Measurements from ENCODE around the gene SLC12A6.

SLC12A6 gene

DNA sequence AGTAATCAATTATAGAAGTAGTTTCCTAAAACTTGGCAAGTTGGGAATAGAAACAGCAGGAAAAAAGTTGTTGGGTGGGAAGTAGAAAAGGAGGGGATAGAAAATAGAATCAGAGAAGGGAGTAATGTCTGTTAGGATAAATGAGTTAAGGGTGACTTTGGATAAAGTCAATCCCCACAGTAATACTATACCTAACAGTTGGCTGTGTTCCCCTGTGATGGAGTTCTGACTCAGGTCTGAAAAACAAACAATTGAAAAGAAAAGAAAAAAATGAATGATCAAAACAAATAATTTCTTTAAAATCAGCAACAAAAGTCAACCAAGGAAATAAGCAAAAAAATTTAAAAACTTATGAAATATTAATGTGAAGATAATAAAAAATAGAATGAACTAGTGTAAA is 62.4 kb downstream of the SLC12A6 start:
- TF ChIP-seq POLR2AphosphoS5 (IDR thresholded peaks at IDR 0.05; ENCODE audit: borderline replicate concordance, low read depth, low read length) (no peak), EZH2 (IDR thresholded peaks at IDR 0.05) (no peak), FOXP2 (optimal IDR thresholded peaks at IDR 0.05; ENCODE audit: control extremely low read depth, extremely low read length, insufficient read depth) (no peak)
- Histone ChIP-seq H3K27ac (no peak overlapping the region), H3K4me3 (no peak overlapping the region), H3K36me3 (ENCODE audit: insufficient read depth, low read length) (no peaks in the 10 kb centered on the region), H3K9me3 (ENCODE audit: low read depth, low read length) (no peaks in the 10 kb centered on the region), H3K9ac (ENCODE audit: insufficient read length) (no peak overlapping the region)
- no peak for DNase-seq (ENCODE audit: low read depth, low spot score)

DNA sequence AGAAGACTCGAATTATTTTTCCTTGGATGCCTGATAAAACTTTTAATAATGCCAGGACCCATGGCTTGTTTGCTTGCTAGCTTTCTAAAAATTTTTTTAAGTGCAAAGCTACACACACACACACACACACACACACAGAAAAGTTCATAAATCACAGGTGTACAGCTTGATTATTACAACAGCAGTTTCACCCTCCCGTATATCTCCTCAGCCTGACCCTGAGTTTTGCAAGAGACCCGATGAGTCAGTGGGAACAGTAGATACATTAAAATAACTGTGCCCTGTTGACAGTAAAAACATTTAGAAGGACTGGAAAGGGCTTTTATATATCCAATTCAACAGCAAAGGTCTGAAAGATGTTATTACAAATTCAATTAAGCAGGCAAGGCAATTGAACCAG is 66.1 kb downstream of the SLC12A6 start:
- DNase-seq (ENCODE audit: low read depth, low spot score), result no peak
- Histone ChIP-seq H3K9ac (ENCODE audit: insufficient read length) (no peak overlapping the region), H3K4me3 (no peak overlapping the region), H3K9me3 (ENCODE audit: low read depth, low read length) (no peaks in the 10 kb centered on the region), H3K27ac (no peak overlapping the region), H3K36me3 (ENCODE audit: insufficient read depth, low read length) (no peaks in the 10 kb centered on the region)
- TF ChIP-seq FOXP2 (optimal IDR thresholded peaks at IDR 0.05; ENCODE audit: control extremely low read depth, extremely low read length, insufficient read depth) (no peak), POLR2AphosphoS5 (IDR thresholded peaks at IDR 0.05; ENCODE audit: borderline replicate concordance, low read depth, low read length) (no peak), EZH2 (IDR thresholded peaks at IDR 0.05) (no peak)

DNA sequence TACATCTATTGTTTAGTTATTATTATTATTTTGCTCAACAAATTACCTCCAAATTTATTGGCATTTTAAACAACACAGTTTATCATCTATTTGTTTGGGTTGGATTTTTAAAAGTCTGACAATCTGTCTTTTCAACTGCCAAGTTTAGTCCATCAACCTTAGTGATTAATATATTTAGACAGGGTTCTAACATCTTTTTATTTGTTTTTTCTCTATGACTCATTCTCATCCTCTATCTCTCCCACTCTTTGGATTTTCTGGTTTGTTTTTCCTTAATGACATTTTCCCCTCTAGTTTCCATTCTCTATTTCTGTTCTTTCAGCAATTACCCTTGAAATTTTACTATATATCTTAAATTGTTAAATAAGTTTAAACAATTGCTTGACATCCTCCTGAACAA is 70.8 kb downstream of the SLC12A6 start:
- H3K9me3 ChIP-seq (ENCODE audit: low read depth, low read length), result no peaks in the 10 kb centered on the region
- no peak overlapping the region for H3K9ac ChIP-seq (ENCODE audit: insufficient read length)
- no peak for TF ChIP-seq POLR2AphosphoS5 (IDR thresholded peaks at IDR 0.05; ENCODE audit: borderline replicate concordance, low read depth, low read length)
- TF ChIP-seq FOXP2 (optimal IDR thresholded peaks at IDR 0.05; ENCODE audit: control extremely low read depth, extremely low read length, insufficient read depth), result no peak
- no peak for TF ChIP-seq EZH2 (IDR thresholded peaks at IDR 0.05)
- H3K4me3 ChIP-seq, result no peak overlapping the region
- no peaks in the 10 kb centered on the region for H3K36me3 ChIP-seq (ENCODE audit: insufficient read depth, low read length)
- DNase-seq (ENCODE audit: low read depth, low spot score), result no peak
- H3K27ac ChIP-seq, result no peak overlapping the region

DNA sequence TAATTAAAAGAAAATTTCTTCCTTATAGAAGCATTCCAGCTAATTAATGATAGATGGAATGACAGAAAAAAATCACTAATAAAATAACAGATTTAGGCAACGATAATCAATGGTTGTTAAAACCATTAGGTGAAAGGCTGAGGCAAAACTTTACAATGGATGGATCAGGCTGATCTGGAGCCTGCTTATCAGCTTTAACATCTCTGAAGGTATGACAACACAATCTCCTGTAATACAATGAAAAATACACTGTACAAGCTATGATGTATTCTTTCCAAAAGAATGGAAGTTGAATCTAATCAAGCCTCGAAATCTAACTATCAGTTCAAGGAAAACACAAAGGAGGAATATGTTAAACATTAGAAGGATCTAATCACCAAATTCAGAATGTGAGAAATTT is 73.5 kb downstream of the SLC12A6 start:
- H3K36me3 ChIP-seq (ENCODE audit: insufficient read depth, low read length), result no peaks in the 10 kb centered on the region
- no peak for TF ChIP-seq EZH2 (IDR thresholded peaks at IDR 0.05)
- H3K4me3 ChIP-seq, result no peak overlapping the region
- no peak for DNase-seq (ENCODE audit: low read depth, low spot score)
- no peak overlapping the region for H3K9ac ChIP-seq (ENCODE audit: insufficient read length)
- H3K27ac ChIP-seq, result no peak overlapping the region
- H3K9me3 ChIP-seq (ENCODE audit: low read depth, low read length), result no peaks in the 10 kb centered on the region

DNA sequence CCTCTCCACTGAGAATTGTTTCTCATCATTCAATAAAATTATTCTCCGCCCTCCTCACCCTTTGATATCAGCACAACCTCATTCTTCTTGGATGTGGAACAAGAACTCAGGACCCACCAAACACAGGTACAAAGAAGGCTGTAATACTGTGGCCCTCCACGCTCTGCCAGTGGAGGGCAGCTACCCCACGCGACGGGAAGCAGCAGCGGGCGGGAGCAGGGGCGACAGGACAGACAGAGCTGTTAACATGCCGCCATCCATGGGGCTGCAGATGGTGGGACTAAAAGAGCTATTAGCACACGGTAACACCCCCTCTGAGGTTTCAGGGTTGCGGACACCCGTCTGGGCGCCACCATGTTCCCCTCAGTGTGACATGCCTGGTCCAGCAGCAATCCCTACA is 75.2 kb downstream of the SLC12A6 start:
- no peak for DNase-seq (ENCODE audit: low read depth, low spot score)
- H3K9ac ChIP-seq (ENCODE audit: insufficient read length), result no peak overlapping the region
- TF ChIP-seq FOXP2 (optimal IDR thresholded peaks at IDR 0.05; ENCODE audit: control extremely low read depth, extremely low read length, insufficient read depth), result no peak
- TF ChIP-seq EZH2 (IDR thresholded peaks at IDR 0.05), result no peak
- no peak for TF ChIP-seq POLR2AphosphoS5 (IDR thresholded peaks at IDR 0.05; ENCODE audit: borderline replicate concordance, low read depth, low read length)
- no peaks in the 10 kb centered on the region for H3K9me3 ChIP-seq (ENCODE audit: low read depth, low read length)
- no peak overlapping the region for H3K27ac ChIP-seq
- no peak overlapping the region for H3K4me3 ChIP-seq
- no peaks in the 10 kb centered on the region for H3K36me3 ChIP-seq (ENCODE audit: insufficient read depth, low read length)

DNA sequence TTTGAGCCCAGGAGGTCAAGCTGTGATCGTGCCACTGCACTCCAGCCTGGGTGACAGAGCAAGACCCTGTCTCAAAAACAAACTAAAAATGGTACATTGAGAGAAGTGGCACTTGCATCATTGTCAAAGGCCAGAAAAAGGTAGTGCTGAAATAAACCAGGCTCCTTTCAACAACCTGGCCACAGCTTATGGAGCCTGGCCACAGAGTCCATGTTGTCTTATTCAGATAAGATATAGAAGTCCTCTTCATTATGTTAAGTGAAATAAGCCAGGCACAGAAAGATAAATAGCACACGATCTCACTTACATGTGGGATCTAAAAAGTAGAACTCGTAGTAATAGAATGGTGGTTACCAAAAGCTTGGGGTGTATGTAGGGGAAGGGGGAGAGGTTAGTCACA is 78.0 kb downstream of the SLC12A6 start:
- Histone ChIP-seq H3K27ac (no peak overlapping the region), H3K9me3 (ENCODE audit: low read depth, low read length) (no peaks in the 10 kb centered on the region), H3K4me3 (no peak overlapping the region), H3K9ac (ENCODE audit: insufficient read length) (no peak overlapping the region), H3K36me3 (ENCODE audit: insufficient read depth, low read length) (no peaks in the 10 kb centered on the region)
- no peak for DNase-seq (ENCODE audit: low read depth, low spot score)
- no peak for TF ChIP-seq FOXP2 (optimal IDR thresholded peaks at IDR 0.05; ENCODE audit: control extremely low read depth, extremely low read length, insufficient read depth)
- no peak for TF ChIP-seq EZH2 (IDR thresholded peaks at IDR 0.05)
- TF ChIP-seq POLR2AphosphoS5 (IDR thresholded peaks at IDR 0.05; ENCODE audit: borderline replicate concordance, low read depth, low read length), result no peak

DNA sequence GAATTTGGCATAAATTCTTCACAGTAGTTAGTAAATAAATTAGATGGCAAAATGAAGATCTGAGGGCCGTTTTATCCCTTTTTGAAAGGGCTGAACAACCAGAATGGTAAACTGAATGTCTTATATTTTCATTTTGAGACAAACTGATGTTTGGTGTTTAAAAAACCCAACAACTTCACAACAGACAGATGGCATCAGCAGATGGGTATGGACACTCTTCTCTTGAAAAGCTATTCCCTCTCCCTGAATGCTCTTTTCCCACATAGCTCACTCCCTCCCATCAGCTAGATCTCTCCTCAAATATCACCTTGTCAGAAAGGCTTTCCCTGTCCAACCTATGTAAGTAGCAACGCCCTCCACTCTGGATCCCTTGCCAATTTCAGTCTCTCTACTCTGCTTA is 79.4 kb downstream of the SLC12A6 start:
- Histone ChIP-seq H3K4me3 (no peak overlapping the region), H3K9ac (ENCODE audit: insufficient read length) (no peak overlapping the region), H3K27ac (no peak overlapping the region), H3K9me3 (ENCODE audit: low read depth, low read length) (no peaks in the 10 kb centered on the region), H3K36me3 (ENCODE audit: insufficient read depth, low read length) (no peaks in the 10 kb centered on the region)
- no peak for TF ChIP-seq POLR2AphosphoS5 (IDR thresholded peaks at IDR 0.05; ENCODE audit: borderline replicate concordance, low read depth, low read length)
- TF ChIP-seq EZH2 (IDR thresholded peaks at IDR 0.05), result no peak
- no peak for TF ChIP-seq FOXP2 (optimal IDR thresholded peaks at IDR 0.05; ENCODE audit: control extremely low read depth, extremely low read length, insufficient read depth)
- DNase-seq (ENCODE audit: low read depth, low spot score), result no peak

DNA sequence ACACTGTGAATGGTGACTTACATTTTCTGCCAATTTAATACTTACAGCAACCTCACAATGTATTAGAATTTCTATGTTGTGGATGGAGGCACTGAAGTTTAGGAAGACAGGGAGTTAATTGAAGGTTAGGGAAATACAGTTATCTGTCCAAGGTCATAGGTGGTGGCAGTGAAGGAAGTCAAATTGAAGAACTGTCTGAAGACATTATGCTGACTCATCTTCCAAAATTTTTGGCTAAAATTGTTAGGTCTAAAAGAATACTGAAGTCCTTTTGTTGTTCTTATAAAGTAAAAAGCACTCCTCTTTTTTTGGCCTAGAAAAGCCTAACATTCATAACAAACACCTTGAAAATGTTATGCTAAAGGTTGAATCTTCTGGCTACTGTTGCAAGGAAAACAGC is 85.0 kb downstream of the SLC12A6 start:
- DNase-seq (ENCODE audit: low read depth, low spot score), result no peak
- no peak for TF ChIP-seq FOXP2 (optimal IDR thresholded peaks at IDR 0.05; ENCODE audit: control extremely low read depth, extremely low read length, insufficient read depth)
- no peak for TF ChIP-seq POLR2AphosphoS5 (IDR thresholded peaks at IDR 0.05; ENCODE audit: borderline replicate concordance, low read depth, low read length)
- no peak for TF ChIP-seq EZH2 (IDR thresholded peaks at IDR 0.05)
- H3K9me3 ChIP-seq (ENCODE audit: low read depth, low read length), result no peaks in the 10 kb centered on the region
- H3K9ac ChIP-seq (ENCODE audit: insufficient read length), result no peak overlapping the region
- no peak overlapping the region for H3K27ac ChIP-seq
- no peak overlapping the region for H3K4me3 ChIP-seq
- no peaks in the 10 kb centered on the region; the same call in 1 of the 2 replicates for H3K36me3 ChIP-seq (ENCODE audit: insufficient read depth, low read length)

DNA sequence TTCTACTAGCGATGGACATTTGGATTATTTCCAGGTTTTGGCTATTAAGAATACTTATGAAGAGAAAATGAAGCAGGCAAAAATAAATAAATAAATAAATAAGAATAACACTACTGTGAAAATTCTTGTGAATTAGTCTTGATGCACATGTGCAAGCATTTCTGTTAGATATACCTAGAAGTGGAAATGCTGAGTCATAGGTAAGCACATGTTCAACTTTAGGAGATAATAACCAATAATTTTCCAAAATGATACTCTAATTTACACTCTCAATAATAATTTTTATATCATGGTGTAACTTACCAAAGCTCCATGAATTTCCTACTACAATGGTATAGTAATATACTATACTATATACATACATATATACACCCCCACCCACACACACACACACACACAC is 89.4 kb downstream of the SLC12A6 start:
- no peak for DNase-seq (ENCODE audit: low read depth, low spot score)
- H3K27ac ChIP-seq, result no peak overlapping the region
- H3K9me3 ChIP-seq (ENCODE audit: low read depth, low read length), result no peaks in the 10 kb centered on the region
- TF ChIP-seq FOXP2 (optimal IDR thresholded peaks at IDR 0.05; ENCODE audit: control extremely low read depth, extremely low read length, insufficient read depth) (no peak), EZH2 (IDR thresholded peaks at IDR 0.05) (no peak), POLR2AphosphoS5 (IDR thresholded peaks at IDR 0.05; ENCODE audit: borderline replicate concordance, low read depth, low read length) (no peak)
- H3K36me3 ChIP-seq (ENCODE audit: insufficient read depth, low read length), result no peaks in the 10 kb centered on the region; the same call in 1 of the 2 replicates
- H3K9ac ChIP-seq (ENCODE audit: insufficient read length), result no peak overlapping the region
- H3K4me3 ChIP-seq, result no peak overlapping the region

Measured in SK-N-MC (cell line).